EH (cell line): ENCODE measurements around the gene SPATA46.
"Not testable (repeated sequence)": the region's sequence is repeated elsewhere in the genome, so short reads cannot be mapped to it uniquely, and the experiment has no call there.

Experiments
- DNase-seq: peaks from one replicate; pipeline ENCODE4 v3.0.0-alpha.2; 2015; ENCODE audit warnings: low read depth

The SPATA46 gene

DNA sequence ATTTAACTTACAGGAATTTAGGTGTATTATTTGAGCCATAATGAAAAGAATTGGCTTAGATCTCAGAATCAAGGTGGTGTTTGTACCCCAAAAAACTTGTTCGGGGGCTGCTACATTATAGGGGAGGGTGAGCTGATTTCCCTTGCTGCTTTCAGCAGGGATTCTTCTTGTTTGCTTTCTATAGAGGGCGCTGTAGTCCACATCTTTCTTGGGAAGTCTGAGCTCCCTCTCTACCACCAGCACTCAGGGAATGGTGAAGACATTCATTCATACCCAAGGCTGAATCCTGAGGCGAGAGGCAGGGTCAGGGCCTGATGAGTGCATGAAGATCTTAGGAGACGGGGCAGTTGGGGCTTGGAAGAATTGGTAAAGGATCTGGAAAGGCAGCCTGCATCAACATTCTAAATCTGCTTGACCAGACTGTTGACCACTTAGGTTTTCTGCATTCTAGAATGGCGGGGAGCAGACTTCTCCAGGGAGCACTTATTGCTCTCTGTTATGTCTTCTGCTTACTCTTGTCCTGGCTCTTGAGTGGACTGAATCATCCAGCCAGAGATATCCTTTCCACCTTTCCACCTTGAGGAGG lies 18.9 kb downstream of the SPATA46 start:
- peak; percentile 63 for DNase-seq

DNA sequence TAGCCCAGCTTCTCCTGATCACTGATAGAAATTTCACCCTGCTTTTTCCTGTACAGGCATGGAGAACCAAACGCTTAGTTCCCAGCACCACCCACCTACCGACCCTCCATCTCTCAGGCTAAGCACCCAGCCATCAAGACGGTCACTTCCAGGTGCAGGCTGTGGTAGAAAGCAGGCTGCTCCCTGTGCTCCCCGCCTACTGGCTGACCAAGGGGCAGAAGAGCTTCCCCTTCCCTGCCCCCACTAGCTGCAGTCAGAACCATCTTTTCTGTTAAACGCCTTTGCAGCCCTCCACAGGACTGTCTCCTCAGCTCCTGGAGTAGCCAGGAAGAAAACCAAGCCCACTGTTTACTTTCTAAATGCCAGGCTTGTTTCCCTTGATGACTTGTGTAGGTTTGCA lies 23.0 kb downstream of the SPATA46 start:
- DNase-seq = no peak

DNA sequence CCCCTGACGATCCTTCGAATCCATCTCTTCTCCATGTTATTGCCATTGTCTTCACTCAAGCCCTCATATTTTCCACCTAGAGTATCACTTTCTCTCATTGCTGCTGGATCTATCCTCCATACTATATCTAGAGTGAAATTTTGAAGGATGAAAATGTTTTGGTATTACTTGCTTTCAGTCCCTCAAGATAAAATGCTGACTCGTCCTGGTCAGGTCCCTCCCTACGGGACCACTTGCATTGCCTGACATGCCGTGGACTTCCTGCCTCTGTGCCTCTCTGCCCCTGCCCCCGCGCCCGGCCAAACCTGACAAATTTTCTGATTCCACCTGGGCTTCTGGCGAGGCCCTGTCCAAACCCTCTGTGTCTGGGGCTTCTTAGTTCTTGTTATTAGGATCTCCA lies 23.6 kb downstream of the SPATA46 start:
- DNase-seq = no peak

DNA sequence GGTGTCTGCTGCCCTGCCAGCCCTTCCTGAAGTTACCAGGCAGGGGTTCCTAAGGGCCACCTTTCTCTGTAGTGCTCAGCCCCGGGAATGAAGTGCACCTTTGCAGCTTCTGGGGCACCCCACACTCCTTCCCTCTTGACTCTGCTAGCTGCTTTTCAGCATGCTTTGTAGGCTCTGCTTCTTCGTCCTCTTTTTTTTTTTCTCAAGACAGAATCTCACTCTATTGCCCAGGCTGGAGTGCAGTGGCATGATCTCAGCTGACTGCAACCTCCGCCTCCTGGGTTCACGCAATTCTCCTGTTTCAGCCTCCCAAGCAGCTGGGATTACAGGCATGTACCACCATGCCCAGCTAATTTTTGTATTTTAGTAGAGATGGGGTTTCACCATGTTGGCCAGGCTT lies 24.8 kb downstream of the SPATA46 start:
- not testable (repeated sequence) for DNase-seq

DNA sequence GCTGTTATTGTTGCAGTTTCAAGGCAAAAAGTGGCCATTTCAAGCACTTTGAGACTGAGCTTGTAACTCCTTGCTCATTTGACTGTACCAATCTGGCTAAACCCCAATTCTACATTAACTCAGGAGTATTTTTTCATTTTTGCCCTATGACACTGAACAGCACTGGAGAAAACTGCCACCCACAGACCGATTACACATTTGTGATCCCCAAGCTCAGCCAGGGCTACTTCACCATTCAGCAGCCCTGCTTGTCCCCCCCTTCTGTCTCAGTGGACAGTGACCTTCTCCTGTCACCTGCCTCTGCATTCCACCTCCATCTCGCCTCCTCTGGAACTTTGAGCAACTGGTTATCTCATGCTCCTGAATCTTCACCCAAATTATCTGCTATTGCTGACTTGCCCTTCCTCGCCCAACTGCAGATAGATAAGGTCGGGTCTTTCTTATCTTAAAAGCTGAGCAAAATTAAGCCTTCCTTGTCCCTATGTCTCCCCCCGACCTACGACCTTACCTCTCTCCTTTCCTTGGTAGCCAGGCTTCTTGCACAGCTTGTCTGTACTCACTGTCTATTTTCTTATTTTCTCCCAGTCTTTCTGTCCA lies 25.3 kb downstream of the SPATA46 start:
- DNase-seq = no peak

DNA sequence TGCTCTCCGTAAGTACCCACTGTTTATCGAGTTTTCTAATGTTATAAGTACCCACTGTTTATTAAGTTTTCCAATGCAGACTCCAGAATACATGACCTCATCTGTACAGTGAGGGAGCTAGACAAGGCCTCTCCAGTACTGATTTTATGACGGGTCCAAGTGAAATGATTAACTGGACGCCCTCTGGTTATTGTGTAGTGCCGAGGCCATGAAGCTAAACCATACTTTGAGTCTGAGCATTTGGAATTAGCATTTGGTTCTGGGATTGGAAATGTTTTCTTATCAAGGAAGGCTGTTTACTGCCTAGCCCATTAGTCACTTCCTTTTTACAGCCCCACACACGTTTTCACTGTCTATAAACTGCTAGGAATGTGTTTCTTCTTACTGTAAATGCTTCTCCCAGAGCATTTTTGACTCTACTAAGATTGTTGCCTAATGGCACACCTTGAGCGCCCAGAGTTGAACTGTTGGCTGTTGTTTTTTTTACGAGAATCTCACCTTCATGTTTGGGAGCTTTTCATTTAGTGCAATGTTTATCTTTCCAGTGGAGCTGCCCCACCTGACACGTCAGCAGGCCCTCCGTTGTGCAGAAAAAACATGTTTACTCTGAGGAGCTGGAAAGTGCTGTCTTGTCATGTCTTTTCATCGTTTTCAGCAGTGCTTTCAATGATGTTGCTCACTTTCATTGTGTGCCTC lies 26.9 kb downstream of the SPATA46 start:
- DNase-seq = peak; percentile 92

DNA sequence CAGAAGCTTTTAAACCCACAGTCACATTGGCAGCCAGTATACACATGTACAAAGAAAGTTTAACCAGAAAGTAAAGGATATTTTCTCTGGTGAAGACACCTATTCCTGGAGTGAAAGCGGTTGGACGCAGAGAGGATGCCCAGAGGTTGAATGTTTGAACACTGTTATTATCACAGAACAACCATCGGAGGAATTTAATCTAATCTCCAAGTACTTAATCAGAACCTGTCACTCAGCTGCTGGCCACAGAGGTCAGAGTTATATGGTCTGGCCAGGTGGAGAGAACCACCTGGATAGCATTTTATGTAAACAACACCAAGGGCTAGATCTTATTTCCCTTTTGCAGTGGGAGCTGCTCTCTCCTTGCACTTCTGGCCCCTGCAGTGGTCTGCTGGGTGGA lies 29.4 kb downstream of the SPATA46 start:
- DNase-seq = no peak

DNA sequence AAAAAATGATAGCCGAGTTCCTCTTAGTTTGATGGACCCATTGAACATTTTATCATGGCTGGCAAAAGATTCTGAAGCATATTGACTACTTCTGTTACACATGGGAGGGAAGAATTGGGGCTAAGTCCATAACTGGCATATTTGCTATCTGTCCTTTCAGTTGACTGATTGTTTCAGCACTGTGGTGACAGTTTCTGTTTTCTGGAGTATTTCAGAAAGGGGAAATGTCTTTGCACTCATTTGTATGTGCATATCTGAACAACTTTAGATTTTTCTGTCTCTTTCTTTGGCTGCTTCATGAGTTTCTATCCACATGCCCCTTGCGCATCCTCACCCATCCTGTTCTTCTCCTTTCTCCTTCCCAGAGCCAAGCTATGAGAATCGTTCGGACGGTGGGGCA lies 33.2 kb downstream of the SPATA46 start:
- DNase-seq = no peak

DNA sequence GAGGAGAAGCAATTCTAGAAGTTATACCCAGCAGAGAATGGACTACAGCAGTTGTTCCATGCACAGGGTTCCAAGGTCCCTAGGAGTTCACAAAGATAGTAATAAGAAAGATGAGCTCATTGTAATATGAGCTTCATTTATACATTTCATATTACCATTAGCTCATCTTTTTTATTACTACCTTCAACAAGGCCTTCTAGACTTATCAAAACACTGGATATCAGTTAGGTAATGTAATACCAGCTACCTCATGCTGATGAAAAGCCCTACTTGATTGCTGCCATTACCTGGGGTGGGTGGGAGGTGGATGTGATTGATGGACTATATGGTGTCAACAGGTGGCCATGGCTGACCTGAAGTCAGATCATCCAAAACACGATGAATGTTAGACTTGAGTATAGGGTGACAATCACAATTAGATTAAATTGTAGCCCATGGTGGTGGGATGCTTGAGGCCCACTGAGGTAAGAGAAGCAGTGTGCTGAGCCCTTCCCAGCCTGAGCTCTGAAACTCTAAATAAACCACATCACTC lies 34.1 kb downstream of the SPATA46 start:
- DNase-seq = no peak

DNA sequence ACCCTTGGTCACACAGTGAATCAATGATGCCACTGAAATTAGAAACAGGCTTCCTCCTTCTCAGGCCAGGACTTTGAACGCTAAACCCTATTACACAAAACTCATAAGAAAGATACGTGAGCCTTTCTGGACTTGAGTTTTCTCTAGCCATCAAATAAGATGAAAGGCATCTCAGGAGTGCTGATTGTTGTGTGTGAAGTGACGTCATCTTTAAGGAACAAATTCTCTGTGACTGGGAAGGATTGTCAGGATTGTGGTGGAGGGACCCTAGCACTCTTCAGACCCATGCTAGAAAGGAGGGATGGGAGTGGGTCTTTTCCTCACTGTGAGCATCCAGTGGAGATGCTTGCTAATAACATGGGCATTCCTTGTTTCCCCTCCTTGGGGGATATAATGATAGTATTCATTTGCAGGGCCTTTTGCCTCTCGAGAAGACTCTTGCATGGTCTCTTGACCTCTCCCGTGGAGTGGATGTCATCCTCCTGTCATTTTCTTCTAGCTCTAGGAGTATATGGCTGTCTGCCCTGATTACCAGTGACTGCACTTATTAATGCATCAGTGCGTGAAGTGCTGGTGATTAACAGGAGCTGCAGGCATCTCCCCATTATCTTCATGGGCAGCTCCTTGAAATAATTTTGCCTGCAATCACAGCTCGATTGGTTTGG lies 39.9 kb downstream of the SPATA46 start:
- no peak for DNase-seq

DNA sequence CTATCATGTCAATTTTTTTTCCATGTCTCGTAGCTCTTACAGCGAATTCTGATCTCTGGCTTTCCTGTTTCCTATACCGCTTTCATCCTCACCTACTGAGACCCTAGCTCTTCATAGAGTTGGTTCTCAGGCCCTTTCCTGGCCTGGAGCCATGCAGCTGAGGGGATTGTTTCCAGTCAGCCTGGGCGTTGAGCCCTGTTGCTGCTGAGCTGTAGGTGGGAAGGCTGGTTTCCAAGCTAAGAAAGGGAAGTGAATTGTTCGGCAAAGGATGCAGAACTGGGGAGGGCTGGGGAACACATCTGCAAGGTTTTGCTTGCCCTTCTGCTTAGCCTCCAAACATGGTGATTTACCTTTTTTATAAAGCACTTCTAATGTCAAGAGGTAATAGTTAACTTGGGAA lies 41.5 kb downstream of the SPATA46 start:
- no peak for DNase-seq

DNA sequence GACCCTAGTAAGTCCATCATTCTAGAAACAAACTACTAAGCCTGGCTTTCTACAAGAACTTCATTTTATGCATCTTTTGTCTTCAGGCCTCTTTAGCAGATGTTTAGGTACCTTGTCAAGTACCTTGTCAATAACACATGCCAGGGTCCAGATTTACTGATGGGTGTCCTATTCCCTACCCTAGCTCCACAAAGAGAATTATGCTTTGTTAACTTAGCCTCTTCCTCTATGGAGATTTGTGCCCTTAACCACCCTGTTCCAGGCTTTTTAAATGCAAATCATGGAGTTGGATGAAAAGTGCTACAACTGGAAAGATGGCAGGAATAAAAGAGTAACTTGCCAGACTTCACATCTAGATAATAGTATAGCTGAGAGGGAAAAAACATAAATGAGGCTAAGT lies 42.7 kb downstream of the SPATA46 start:
- no peak for DNase-seq

DNA sequence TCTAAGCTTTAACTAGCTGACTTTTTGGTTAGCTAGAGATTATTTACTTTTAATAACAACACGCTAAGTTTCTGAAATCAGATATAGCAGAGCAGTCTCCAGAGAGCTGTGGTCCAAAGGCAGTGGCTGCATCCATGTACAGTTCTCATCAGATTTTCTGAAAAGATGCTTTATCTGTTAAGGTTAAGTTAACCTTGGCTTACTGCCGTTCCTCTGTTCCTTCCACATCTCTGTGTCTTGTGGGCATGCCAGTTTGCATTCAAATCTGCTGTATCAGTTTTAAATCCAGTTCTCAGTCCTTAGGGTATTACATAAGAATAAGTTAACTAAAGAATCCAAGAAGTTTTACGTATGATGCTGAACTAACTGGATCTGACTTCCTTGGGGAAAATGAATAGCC lies 46.8 kb downstream of the SPATA46 start:
- DNase-seq = no peak

DNA sequence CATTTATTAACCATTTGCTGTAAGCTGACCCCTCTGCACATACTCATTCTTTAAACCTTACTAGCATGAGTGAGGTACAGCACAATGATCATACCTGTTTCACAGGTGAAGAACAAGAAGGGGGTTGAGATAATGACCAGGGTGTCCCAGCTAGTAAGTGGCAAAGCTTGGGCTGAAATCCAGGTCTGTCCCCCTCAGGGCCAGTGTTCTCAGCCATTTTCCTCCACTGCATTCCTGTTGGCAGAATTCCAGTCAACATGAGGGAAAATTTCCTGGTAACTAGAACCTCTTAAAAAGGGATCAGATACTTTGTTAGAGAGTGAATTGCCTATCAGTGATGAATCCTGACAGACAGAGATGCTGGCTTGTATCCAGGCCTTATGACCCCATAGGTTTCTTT lies 48.1 kb downstream of the SPATA46 start:
- DNase-seq = no peak

DNA sequence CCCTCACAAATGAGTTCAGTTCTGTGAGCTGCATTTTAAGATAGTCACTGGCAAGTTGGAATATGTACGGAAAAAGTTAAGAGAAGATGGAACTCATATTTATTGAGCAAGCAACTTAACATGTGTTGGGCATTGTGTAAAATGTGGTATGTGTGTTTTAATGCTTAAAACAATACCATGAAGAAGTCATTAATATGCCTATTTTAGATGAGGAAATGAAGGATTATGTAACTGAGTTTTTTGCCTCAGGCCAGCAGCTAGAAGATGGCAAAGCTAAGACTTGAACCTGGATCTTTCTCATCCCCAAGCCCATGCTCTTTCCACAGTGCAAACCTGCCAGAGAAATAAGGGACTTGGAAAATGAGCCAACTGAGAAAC lies 48.9 kb downstream of the SPATA46 start:
- no peak for DNase-seq

DNA sequence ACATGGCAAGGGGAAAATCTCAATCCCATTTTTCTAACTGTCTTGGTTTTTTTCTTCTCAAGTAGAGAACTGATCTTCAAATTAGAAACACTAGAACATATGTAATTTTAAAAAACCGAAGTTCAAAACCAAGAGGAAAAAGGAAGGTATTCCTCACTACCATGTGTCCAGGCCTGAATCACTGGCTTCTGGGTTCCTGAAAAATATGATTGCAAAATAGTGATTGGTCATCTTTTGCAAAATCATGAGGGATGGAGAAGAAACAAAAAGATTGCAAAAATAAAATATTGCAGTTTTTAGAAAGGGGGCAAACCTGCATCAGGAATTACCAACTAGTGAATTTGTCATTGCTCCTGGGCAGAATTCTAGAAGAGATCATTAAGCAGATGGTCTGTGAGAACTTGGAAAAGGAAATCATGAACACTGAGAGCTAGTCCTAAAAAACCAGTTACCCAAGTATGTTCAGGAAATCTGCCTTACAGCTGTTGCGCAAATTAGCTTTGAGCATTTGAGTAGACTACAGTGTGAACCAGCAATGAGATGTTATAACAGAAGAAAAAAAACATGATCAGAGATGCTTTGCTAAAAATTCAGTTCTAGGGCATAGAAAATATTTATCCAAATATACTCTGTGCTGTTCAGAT lies 49.4 kb downstream of the SPATA46 start:
- DNase-seq = no peak

DNA sequence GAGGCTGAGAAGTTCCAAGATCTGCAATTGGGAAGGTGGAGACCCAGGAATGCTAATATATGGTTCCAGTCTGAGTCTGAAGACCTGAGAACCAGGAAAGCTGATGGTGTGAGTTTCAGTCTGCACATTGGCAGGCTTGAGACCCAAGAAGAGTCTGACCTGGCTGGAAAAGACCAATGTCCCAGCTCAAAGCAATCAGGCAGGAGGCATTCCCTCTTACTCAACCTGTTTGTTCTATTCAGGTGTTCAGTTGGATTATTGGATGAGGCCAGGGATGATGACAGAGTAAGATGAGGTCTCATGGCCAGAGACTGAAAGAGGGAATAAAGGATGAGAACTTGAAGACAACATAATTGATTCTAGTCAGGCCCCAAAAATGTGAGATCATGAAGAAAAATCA lies 50.1 kb downstream of the SPATA46 start:
- no peak for DNase-seq

DNA sequence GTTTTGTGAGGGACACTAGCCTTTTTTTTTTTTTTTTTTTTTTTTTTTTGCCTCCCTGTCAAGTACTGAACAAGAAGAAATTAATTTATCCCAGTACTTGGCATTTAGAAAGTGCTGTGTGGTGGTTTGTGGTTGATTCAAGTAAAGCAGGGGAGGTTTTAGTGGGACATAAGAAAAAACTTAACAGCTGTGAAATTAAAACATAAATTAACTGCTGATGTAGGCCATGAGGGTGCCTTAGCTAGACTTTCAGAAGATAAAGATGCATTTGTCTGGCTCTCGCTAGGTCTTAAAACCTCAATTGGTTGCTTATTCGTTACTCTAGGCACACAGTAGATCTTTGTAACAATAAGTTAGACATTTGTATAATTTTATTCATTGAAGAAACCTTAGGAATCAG lies 52.3 kb downstream of the SPATA46 start:
- DNase-seq = no peak
